Suppressor macrophage (primary cell): ENCODE measurements around the gene TGOLN2.

Experiments used
- DNase-seq, 4 experiments: peaks; one replicate each; pipeline ENCODE4 v3.0.0-alpha.2; 2020 to 2022

TGOLN2 gene

DNA sequence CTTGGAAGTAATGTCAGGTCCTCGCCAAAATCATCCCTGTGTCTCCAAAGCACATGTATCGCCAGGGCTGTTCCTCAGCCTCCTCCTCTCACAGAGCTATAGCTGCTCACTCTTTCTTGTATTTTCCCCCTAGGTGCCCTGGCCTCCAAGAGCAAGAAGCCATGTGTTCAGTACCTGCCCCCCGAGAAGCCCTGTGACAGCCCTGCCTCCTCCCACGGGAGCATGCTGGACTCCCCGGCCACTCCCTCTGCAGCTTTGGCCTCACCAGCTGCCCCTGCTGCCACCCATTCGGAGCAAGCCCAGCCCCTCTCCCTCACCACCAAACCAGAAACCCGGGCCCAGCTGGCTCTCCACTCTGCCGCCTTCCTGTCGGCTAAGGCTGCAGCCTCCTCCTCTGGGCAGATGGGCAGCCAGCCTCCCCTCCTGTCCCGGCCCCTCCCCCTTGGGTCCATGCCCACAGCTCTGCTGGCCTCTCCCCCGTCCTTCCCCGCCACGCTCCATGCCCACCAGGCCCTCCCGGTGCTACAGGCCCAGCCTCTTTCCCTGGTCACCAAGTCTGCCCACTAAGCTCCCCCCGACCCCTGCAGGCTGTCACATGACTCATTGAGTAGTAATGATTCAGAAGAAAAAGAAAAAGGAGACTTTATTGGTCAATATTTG is 18.8 kb downstream of the TGOLN2 start:
- DNase-seq = peak in 1 of 4 experiments; percentile 8

DNA sequence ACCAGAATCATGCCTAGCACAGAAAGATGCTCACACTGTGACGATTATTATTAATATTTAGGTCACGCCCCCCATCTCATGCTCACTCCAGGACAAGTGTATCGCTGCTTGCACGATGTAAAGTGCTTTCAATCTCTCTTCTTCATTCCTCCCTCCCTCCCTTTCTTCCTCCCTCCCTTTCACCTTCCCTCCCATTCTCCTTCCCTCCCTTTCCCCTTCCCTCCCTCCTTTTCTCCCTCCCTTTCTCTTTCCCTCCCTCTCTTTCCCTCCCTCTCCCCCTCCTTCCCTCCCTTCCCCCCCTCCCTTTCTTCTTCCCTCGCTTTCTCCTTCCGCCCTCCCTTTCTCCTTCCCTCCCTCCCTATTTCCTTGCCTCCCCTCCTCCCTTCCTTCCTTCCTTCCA is 19.6 kb downstream of the TGOLN2 start:
- no peak for DNase-seq

- DNase-seq = no peak
Observed at GRCh38 chr2:85307527-85307897, 20.3 kb downstream of the TGOLN2 start.

GRCh38 chr2:85303780-85304531 is 23.8 kb downstream of the TGOLN2 start:
- no peak for DNase-seq

DNA sequence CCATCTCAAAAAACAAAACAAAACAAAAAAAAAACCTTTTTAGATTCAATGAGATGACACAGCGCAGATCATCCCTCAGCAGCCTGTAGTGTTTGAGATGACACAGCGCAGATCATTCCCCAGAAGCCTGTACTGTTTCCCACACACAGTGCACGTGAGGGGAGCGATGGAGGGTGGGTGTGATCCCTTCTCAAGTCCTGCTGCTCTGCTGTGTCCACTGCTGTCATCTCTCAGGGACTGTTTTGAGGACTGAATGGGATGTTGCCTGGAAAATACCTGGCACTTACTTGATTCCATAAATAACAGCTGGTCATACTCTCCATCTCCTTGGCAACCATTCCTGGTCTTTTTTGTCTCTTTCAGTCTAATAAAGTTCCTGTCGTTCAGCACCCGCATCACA is 25.7 kb downstream of the TGOLN2 start:
- no peak for DNase-seq

DNA sequence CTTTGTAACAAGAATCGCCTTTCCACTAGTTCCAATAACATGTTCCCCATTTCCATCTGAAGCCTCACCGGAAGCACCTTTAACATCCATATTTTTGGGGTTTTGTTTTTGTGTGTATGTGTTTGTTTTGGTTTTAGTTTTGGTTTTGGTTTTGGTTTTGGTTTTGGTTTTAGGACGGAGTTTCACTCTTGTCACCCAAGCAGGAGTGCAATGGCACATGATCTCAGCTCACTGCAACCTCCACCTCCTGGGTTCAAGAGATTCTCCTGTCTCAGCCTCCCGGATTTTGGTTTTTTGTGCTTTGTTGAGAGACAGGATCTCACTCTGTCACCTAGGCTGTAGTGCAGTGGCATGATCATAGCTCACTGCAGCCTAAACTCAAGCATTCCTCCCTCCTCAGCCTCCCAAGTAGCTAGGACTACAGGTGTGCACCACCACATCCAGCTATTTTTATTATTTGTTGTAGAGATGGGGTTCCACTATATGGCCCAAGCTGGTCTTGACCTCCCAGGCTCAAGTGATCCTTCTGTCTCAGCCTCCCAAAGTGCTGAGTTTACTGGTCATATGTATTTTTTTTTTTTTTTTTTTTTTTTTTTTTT is 36.3 kb downstream of the TGOLN2 start:
- DNase-seq = peak in 3 of 4 experiments; percentile 17 to 29 (median 25)

GRCh38 chr2:85288244-85288725 is 39.5 kb downstream of the TGOLN2 start:
- no peak for DNase-seq

- DNase-seq = no peak
Observed at GRCh38 chr2:85287721-85288120, 40.1 kb downstream of the TGOLN2 start.

GRCh38 chr2:85286918-85287317 is 40.9 kb downstream of the TGOLN2 start:
- DNase-seq = no peak

- no peak for DNase-seq
Observed at GRCh38 chr2:85283641-85284040, 44.1 kb downstream of the TGOLN2 start.

DNA sequence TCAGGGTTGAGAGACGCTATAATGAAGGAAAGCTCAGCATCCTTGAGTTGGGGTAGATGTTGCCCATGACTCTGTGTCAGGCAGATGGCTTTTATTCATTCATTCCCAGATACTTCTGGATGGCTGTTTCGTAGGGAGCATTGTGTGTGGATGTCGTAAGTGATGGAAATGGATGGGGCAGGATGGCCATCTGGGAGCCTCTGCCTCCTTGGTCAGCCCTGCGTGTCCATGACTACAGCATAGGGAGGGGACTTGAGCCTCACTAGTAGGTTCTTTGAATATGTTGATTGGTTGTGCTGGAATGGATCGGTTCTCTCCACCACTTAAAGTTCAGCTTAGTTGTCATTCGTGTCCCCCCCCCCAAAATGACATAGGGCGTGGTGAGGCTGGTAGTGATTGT is 44.9 kb downstream of the TGOLN2 start:
- DNase-seq = no peak

GRCh38 chr2:85281553-85281952 is 46.2 kb downstream of the TGOLN2 start:
- no peak for DNase-seq

DNA sequence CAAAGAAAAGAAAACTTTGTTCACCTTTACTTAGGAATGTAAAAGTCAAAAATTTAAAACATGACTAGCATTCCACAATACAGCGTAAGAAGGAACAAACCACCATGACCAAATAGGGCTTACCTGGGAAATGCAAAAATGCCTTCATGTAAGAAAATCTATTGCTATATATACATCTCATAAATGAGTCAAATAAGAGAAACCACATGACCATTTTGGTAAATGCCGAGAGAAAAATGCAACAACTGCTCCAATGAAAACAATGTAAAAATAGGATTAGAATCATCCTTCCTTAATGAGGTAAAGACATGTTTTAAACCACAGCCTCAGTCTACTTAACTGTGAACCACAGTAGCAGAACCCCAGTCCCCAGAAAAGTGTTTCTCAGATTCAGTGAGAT is 49.4 kb downstream of the TGOLN2 start:
- no peak for DNase-seq

GRCh38 chr2:85277416-85278158 is 50.2 kb downstream of the TGOLN2 start:
- no peak for DNase-seq

GRCh38 chr2:85276571-85277118 is 51.1 kb downstream of the TGOLN2 start:
- no peak for DNase-seq

- DNase-seq = no peak
Observed at GRCh38 chr2:85275984-85276540, 51.7 kb downstream of the TGOLN2 start.

DNA sequence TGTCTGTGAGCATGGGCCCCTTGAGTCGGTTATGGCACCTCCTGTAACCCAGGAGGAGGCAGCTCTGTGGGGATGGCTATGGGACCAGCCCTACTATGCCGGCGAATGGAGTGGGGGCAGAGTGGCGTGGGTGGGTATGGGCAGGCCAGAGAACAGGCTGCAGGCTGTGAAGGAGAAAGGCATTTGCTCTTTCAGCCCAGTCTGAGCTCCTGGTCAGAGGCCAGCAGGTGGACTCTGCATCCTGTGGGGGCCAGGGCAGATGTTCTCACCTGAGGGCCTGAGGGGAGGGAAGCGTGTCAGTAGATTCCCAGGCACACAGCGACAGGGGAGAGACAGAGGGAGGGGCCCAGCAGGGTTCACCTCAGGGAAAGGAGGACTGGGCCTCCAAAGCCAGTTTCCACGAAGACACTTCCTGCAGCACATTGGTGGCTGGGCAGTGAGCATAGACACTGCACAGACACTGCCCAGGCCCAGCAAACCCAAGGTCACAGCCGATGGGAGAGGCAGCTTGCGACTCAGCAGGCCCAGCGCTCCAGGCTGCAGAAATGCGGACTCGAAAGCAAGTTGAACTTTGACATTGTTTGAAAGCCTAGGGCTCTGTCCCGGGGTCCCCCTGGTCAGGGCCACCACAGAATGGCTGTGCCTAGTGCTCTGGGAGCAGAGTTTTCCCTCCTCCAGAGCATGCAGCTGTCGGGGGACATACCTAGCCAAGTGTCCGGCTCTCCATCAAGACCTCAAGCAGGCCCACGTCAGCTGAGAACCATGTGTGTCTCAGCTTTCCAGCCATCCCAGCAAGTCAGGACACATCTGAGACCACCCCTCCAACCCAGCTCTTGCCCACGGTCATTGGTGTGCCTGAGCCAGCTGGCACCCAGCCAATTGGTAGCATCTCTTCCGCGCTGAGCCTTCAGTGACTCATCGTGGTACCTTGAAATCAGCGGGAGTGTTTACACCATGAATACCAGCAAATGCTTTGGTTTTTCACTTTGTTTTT is 53.8 kb downstream of the TGOLN2 start:
- DNase-seq = no peak

- DNase-seq = no peak
Observed at GRCh38 chr2:85272357-85272756, 55.4 kb downstream of the TGOLN2 start.

- DNase-seq = no peak
Observed at GRCh38 chr2:85269959-85270358, 57.8 kb downstream of the TGOLN2 start.
